Activated CD8-positive, alpha-beta T cell treated with anti-CD3 and anti-CD28 coated beads, Interleukin-2, amount 10 ng/mL, durations not matched to agents 7 days and 5 days (primary cell): ENCODE measurements around the gene ANKRD29. TPM values are rescaled to one million over a fixed set of nuclear protein-coding genes. Genes with fewer than 3 reads are reported as not detected.
A peak's percentile ranks its signal among the peaks of the same experiment; 100 is the strongest.

ENCODE experiments used
- ATAC-seq: fragments of 150-1000 bp; cut with Tn5 transposase; one replicate; pipeline ENCODE4 v1.10.0; 2021; ENCODE audit warnings: moderate library complexity
- CTCF ChIA-PET: fragments of 350-600 bp; sonication (Branson Sonifier 250); formaldehyde crosslinking; loops from one replicate; lab custom pipeline; 2021; ENCODE audit warnings: antibody characterized with exemption; lab: Charles Lee
- POLR2A ChIA-PET: fragments of 350-600 bp; sonication (Branson Sonifier 250); formaldehyde crosslinking; loops from one replicate; lab custom pipeline; 2021; ENCODE audit warnings: antibody characterized with exemption; lab: Charles Lee
- DNase-seq: peaks from one replicate; pipeline ENCODE4 v3.0.0-alpha.2; 2020
- H3K27ac Mint-ChIP-seq: one replicate; pipeline ENCODE4 v1.8.0; 2021; ENCODE audit warnings: mild to moderate bottlenecking, mixed read lengths
- H3K27me3 Mint-ChIP-seq: one replicate; pipeline ENCODE4 v1.8.0; 2021; ENCODE audit warnings: low read depth, mixed read lengths
- H3K36me3 Mint-ChIP-seq: one replicate; pipeline ENCODE4 v1.8.0; 2021; ENCODE audit warnings: low read depth, mixed read lengths
- H3K4me1 Mint-ChIP-seq: one replicate; pipeline ENCODE4 v1.8.0; 2021; ENCODE audit warnings: low read depth, mixed read lengths
- H3K4me3 Mint-ChIP-seq: one replicate; pipeline ENCODE4 v1.8.0; 2021; ENCODE audit warnings: mild to moderate bottlenecking, mixed read lengths
- H3K9me3 Mint-ChIP-seq: one replicate; pipeline ENCODE4 v1.8.0; 2022; ENCODE audit warnings: mixed read lengths; ENCODE audit not compliant: insufficient read depth
- total RNA-seq, 2 experiments: library from RNA; stranded (reverse); gene quantifications; one replicate each; pipeline ENCODE4 v1.2.3, GENCODE V29; 2021

Gene ANKRD29
- total RNA-seq, 2 experiments from 2014 or later = not detected

DNA sequence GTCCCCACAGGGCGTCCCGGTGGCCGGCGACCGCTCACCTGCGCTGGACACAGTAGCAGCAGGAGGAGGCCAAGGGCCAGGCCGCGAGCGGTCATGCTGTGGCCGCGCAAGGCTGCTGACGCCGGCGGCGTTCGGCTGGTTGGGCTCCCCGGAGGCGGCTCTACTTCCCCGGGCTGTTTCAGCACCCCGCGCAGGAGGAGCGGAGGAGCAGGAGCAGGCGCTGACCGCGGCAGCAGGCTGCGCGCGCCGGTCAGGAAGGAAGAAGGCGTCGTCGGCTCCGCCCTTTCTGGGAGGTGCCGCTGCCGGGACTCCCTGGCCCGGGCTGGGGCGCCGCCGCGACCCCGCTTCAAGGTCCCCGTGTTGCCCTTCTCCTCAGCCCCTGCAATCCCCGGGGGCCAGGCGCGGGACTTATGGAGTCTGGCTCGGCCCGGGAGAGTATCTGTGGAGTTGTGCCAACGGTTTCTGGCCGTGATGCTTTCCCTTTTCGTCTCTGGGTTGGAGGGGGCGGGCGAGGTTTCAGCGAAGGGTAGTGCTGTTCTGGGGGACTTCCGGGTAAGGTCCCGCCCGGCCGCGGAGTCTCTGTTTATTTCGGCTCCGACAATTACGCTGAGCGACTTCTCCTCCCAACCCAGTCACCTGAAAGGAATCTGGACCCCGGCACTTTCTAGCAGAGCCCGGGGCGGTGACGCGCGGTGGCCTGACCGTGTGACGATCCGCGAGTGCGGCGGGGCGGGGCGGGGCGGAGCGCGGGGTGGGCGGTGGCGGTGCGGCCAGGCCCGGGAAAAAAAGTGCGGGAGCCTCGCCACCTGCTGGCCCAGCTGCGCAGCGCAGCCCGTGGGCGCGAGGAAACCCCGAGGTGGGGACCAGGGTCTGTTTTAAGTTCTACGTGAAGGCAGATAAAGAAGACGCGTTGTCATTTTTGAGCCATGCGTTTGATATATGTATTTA lies 76.2 kb downstream of the ANKRD29 start, which contains the start of gene NPC1:
Gene NPC1 (minus strand): TSS at position 258 of the 948 bp plus-strand sequence. CDS start 163 bp downstream, at position 95.
- ChIA-PET CTCF (interaction anchor here (0.9 to 3.0 kb wide), 11 partner anchors 12 to 134 kb away, joined by 3 to 28 read pairs (median 5); no protein-coding TSS in a partner anchor), POLR2A (interaction anchor here (0.6 to 1.7 kb wide), 11 partner anchors 10 to 276 kb away, joined by 3 to 8 read pairs (median 3); no protein-coding TSS in a partner anchor)
- Mint-ChIP-seq H3K27ac (peak within 1 kb of the TSS; percentile 96), H3K4me3 (peak within 1 kb of the TSS; percentile 93), H3K27me3 (peaks cover 4% of the 10 kb centered on the region), H3K4me1 (peaks cover 44% of the 10 kb centered on the region), H3K36me3 (peaks cover 21% of the 10 kb centered on the region), H3K9me3 (no peaks in the 10 kb centered on the region)
- DNase-seq (peak; percentile 94), ATAC-seq (peak; percentile 92)

DNA sequence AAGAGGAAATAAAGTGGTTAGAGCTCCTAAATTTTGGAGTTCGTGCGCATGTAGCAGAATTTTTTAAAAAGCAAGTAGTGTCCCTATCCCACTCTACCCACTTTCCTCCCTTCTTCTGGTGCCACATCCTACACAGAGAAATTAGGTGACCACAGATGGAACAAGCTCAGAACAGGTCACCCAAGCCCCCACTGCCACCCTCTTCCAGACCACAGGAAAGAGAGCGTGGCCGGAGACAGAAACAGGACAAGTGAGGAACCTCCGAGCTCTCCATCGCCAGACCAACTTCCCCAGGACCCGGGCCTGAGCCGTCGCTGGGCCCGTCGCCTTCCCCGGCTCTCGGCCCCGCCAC lies 76.8 kb downstream of the ANKRD29 start:
- H3K9me3 Mint-ChIP-seq = no peaks in the 10 kb centered on the region
- H3K27ac Mint-ChIP-seq = peak overlapping the region; percentile 96
- ATAC-seq (no peak), DNase-seq (no peak)
- peaks cover 25% of the 10 kb centered on the region for H3K36me3 Mint-ChIP-seq
- ChIA-PET POLR2A (interaction anchor here (0.7 to 1.7 kb wide), 10 partner anchors 9 to 277 kb away, joined by 3 to 8 read pairs (median 4); no protein-coding TSS in a partner anchor), CTCF (interaction anchor here (0.6 to 3.0 kb wide), 7 partner anchors 11 to 163 kb away, joined by 3 to 26 read pairs (median 4); no protein-coding TSS in a partner anchor)
- H3K27me3 Mint-ChIP-seq = peaks cover 2% of the 10 kb centered on the region
- H3K4me3 Mint-ChIP-seq = peak overlapping the region; percentile 93
- H3K4me1 Mint-ChIP-seq = peaks cover 44% of the 10 kb centered on the region

DNA sequence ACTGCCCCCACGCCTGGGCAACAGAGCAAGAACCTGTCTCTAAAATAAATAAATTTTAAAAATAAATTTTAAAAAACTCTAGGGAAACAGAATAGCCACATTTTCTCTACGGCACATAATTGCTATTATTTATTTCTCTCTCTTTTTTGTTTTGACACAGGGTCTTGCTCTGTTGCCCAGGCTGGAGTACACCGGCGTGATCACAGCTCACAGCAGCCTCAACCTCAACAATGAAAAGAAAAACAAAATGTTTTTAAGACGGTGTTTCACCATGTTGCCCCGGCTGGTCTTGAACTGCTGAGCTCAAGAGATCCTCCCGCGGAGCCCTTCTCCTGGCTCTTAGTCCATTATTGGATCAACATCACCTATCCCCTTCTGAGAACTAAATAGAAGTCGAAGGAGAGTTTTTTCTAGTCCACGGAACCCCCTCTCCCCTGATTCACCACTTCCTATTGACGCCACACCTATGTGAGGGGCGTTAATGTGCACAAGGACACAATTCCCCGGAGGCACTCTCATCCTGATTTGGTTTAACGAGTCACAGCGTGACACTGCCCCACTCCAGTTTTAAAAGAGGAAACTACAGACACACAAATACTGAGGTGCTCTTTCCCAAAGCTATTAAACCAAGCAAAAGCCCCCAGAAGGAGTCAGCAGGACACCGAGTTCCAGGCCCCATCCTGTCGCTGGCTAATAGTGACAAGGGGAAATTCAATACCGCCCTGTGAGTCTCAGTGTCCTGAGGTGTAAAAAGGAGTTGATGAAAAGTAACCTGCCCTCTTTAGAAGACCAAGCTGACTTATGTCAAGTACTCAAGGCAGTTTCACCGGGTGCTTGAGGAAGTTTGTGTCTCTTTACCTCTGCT lies 77.5 kb downstream of the ANKRD29 start:
- Mint-ChIP-seq H3K27ac (peak overlapping the region; percentile 96), H3K27me3 (peaks cover 2% of the 10 kb centered on the region), H3K9me3 (no peaks in the 10 kb centered on the region), H3K36me3 (peaks cover 27% of the 10 kb centered on the region), H3K4me1 (peaks cover 44% of the 10 kb centered on the region), H3K4me3 (peak overlapping the region; percentile 93)
- DNase-seq (peak; percentile 35), ATAC-seq (no peak)
- CTCF ChIA-PET = interaction anchor here (0.6 to 3.0 kb wide), 7 partner anchors 10 to 164 kb away, joined by 3 to 26 read pairs (median 4); no protein-coding TSS in a partner anchor
- POLR2A ChIA-PET = interaction anchor here (0.7 to 1.7 kb wide), 11 partner anchors 9 to 278 kb away, joined by 3 to 8 read pairs (median 3); no protein-coding TSS in a partner anchor

DNA sequence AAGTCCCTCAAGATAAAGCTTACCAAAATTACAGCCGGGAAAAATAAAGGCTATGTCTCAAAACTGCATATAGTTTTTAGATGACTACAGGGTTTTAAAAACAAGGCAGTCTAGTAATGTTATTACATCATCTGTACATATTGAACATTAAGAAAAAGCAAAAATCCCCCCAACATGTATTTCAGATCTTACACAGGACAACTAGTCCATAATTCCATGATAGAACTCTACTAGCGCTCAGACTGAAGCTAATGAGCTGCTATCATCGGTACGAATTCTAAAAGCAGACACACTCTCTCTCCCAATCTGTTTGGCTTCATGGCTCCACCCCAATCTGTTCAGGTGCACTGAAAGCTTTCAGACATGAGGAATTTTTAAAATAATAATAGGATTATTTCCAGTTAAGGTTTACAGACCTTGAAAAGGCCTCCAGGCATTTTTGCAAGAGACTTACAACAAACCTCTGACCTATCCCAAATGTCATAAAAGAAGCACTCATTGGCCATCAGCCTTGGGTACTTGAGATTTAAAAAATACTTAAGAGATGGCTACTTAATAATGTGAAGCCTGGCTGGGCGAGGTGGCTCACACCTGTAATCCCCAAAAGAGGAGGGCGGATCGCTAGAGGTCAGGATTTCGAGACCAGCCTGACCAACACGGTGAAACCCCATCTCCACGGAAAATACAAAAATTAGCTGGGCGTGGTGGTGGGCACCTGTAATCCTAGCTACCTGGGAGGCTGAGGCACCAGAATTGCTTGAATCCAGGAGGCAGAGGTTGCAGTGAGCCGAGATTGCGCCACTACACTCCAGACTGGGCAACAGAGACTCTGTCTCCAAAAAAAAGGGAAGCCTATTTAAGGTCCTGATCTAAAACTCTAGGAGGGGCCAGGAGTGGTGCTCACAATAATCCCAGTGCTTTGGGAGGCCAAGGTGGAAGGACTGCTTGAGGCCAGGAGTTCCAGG lies 78.4 kb downstream of the ANKRD29 start:
- Mint-ChIP-seq H3K27ac (no peak overlapping the region), H3K27me3 (peaks cover 2% of the 10 kb centered on the region), H3K9me3 (no peaks in the 10 kb centered on the region), H3K36me3 (peaks cover 31% of the 10 kb centered on the region), H3K4me1 (peaks cover 45% of the 10 kb centered on the region), H3K4me3 (no peak overlapping the region)
- ATAC-seq = no peak
- CTCF ChIA-PET = interaction anchor here (0.6 to 3.0 kb wide), 3 partner anchors 69 to 122 kb away, joined by 3 to 26 read pairs (median 16); no protein-coding TSS in a partner anchor
- no peak for DNase-seq
- POLR2A ChIA-PET = interaction anchor here (0.9 to 1.7 kb wide), 3 partner anchors 10 to 43 kb away, joined by 3 to 8 read pairs (median 5); no protein-coding TSS in a partner anchor

DNA sequence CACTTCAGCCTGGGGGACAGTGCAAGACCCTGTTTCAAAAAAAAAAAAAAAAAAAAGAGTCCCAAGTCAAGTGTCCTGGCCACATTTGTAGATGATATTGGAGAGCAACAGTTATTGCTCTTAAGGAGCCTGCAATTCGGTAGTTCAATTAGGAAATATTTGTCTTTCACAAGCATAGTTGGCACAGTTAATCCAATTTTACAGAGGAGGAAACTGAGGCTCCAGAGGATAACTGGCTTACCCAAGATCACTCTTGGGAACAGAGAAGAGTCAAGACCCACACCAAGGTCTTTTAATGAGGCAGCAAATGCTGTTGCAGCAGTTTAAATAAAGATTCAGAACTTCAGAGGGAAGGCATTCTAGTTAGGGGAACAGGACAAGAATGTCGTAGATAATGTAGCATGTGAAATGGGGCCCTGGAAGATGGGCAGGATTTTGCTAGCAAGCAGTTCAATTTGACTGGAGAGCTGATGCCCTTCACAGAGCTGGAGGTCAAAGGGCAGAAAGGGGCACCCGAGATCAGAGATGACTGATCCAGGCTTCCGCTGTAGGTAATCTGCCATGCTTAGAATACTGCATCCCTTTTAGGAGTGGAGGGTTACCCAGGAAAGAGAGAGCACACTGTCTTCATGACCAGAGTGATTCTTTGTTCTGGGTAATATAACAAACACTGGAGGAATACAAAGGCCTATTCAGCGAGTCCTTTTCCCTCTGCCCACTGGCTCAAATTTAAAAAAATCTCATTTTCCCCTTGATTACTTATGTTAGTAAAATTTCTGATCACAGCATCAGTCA lies 79.4 kb downstream of the ANKRD29 start:
- H3K4me3 Mint-ChIP-seq = no peak overlapping the region
- peaks cover 39% of the 10 kb centered on the region for H3K36me3 Mint-ChIP-seq
- ChIA-PET POLR2A (no interaction called here), CTCF (interaction anchor here (1.6 to 3.0 kb wide), 3 partner anchors 66 to 85 kb away, joined by 10 to 26 read pairs (median 16); no protein-coding TSS in a partner anchor)
- DNase-seq (no peak), ATAC-seq (no peak)
- no peak overlapping the region for H3K27ac Mint-ChIP-seq
- peaks cover 55% of the 10 kb centered on the region for H3K4me1 Mint-ChIP-seq
- H3K27me3 Mint-ChIP-seq = peaks cover 2% of the 10 kb centered on the region
- no peaks in the 10 kb centered on the region for H3K9me3 Mint-ChIP-seq

DNA sequence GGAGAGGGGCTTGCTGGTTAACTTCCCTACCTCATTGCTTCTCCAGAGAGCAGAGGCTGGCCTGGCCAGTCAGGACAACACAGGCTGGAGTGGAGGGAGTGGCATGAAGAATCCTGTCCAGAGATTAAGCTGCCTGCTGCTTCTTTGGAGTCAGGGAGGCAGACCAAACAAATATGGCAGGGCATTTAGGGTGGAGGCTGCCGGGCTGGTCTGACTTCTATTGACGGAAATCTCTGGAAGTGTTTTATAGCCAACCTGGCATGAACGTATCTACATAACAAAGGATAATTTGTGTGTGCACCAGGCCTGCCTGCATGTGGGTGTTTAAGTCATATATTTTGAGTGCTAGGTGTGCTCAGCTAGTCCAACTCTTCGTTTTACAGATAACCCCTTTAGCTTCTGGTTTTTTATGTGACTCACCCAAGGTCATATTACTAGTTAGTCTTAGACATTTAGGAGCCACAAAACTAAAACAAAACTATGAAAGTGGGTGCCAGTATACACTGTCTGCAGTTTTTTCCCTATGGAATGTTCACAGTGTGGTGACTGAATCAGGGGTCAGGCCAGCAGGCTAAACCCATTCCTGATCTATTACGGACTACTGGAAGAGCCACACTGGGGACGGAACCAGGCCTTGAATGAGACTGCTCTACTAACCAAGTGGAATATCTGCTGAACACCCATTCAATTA lies 81.9 kb downstream of the ANKRD29 start:
- no peaks in the 10 kb centered on the region for H3K27me3 Mint-ChIP-seq
- H3K4me3 Mint-ChIP-seq = no peak overlapping the region
- H3K27ac Mint-ChIP-seq = no peak overlapping the region
- H3K9me3 Mint-ChIP-seq = no peaks in the 10 kb centered on the region
- DNase-seq (no peak), ATAC-seq (no peak)
- ChIA-PET POLR2A (no interaction called here), CTCF (interaction anchor here (1.2 to 1.6 kb wide), 4 partner anchors 11 to 123 kb away, joined by 3 to 8 read pairs (median 4); no protein-coding TSS in a partner anchor)
- H3K4me1 Mint-ChIP-seq = peaks cover 50% of the 10 kb centered on the region
- H3K36me3 Mint-ChIP-seq = peaks cover 45% of the 10 kb centered on the region

DNA sequence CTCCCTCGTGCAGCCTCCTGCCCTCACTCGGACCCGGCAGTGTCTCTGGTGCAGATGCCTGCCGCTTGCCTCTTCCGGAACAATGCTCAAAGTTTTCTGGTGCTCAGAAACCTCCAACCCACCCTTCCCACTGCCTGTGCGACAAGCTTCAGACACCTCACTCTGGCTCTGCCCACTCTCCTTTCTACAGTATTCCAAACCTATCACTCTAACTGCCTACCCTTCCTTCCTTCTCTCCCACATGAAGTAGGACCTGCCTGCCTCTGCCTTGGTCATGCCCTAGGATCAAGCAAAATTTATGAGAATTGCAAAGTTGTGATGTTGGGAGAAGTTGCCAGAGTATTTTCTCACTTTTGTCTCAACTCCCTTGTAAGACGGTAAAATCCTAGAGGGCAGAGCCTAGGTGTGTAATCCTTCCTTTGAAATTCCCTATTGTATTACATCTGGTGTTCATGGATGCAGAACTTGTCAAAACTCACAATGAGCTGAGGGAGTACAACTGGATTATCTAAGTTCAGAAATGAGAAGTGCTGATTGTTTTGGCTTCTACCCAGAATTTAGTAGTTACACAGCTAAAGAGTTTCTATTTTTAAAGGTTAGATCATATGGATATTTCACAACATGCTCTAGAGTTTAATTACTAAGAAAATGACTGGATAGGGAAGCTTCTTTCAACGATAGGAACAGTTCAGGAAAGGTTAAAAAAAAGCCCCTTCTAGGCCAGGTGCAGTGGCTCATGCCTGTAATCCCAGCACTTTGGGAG lies 83.6 kb downstream of the ANKRD29 start:
- Mint-ChIP-seq H3K27me3 (no peaks in the 10 kb centered on the region), H3K27ac (peak overlapping the region; percentile 47), H3K4me1 (peaks cover 52% of the 10 kb centered on the region), H3K9me3 (no peaks in the 10 kb centered on the region), H3K36me3 (peaks cover 46% of the 10 kb centered on the region), H3K4me3 (no peak overlapping the region)
- ATAC-seq = no peak
- POLR2A ChIA-PET = no interaction called here
- CTCF ChIA-PET = interaction anchor here (1.1 kb wide), 1 partner anchor 12 kb away, joined by 3 read pairs; no protein-coding TSS in a partner anchor
- no peak for DNase-seq

DNA sequence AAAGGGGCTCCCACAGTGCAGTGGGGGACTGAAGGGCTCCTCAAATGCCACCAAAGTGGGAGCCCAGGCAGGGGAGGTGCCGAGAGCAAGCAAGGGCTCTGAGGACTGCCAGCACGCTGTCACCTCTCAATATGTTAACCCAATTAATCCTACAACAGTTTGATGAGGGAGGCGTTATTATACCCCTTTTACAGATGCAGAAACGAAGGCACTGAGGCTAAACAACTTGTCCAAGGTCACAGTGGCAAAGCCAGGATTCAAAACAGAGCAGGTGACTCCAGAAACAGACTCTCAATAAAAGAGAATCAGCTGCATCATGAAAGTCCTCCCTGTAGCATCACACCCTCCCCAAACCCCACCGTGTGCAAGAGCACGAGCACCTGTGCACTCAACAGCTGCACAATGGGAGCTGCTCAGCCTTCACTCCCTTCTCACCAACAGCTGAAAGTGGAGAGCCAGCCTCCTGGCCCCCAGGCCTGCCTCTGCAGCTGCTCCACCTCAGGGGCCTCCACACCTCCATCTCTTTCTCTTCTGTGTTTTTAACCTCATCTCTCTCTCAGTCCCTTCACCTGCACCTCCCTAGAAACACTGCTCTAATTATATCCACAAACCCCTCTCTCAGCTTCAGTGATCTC lies 84.5 kb downstream of the ANKRD29 start:
- no peaks in the 10 kb centered on the region for H3K9me3 Mint-ChIP-seq
- DNase-seq = no peak
- H3K4me1 Mint-ChIP-seq = peaks cover 52% of the 10 kb centered on the region
- ChIA-PET CTCF (no interaction called here), POLR2A (no interaction called here)
- no peaks in the 10 kb centered on the region for H3K27me3 Mint-ChIP-seq
- H3K4me3 Mint-ChIP-seq = no peak overlapping the region
- H3K36me3 Mint-ChIP-seq = peaks cover 48% of the 10 kb centered on the region
- no peak for ATAC-seq
- peak overlapping the region; percentile 47 for H3K27ac Mint-ChIP-seq
